Left forelimb (tissue), 1 donor: ENCODE results near the gene ABT1.

Experiments used
- DNase-seq: peaks from one replicate; pipeline ENCODE4 v3.0.0-alpha.2; 2018; ENCODE audit warnings: low spot score

The ABT1 gene

DNA sequence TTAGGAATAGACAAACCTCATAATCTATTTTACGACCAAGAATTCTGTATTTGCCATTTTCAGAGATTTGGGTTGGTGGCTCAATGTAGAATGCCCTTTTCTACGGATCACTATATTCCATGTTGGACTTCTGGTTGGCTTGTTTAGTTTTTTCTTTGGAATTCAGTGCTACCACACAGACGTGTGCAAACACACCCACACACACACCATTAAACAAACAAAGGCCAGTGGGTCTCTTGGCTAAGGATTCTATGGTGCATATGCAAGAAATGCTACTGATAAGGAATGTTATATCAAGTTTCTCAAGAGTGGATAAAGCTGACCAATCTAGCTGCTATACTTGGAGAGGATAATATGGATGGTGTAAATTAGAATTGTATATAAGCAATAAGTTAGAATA is 8.0 kb downstream of the ABT1 start:
- no peak for DNase-seq

DNA sequence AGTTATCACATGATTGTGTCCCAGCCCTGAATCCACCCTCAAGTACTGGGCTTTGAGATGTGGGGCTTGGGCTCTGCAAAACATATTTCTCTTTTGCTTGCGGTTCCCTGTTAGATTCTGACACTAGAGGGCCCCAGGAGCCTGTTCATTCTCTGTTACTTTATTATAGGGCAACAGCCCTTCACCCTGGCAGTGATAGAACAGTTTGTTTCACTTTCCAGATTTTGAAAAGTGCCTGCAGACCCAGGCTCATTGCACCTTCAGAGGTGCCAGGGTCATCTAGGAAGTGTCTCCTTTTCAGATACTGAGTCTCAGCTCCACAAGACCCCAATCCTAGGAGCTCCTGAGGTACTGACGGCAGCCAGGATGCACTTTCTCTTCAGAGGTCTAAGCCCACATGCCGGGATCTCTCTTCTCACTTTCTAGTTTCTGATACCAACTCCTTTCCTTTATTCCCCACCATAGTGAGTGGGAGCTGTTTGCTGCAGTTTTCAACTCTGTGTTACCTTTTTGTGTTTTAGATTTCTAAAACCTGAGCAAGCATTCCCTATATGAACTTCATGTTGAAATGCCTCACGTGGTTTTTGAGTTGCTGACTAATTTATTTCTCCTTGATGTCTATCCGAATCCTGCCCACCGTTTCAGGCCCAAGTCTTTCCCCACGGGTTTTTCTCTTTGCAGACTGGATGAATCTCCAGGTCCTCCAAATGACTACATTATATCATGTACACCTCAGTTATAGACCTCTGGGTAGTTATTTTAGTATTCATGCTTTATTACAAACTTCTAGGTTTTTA is 10.9 kb downstream of the ABT1 start:
- no peak for DNase-seq

GRCh38 chr6:26609463-26609862 is 12.7 kb downstream of the ABT1 start:
- no peak for DNase-seq

DNA sequence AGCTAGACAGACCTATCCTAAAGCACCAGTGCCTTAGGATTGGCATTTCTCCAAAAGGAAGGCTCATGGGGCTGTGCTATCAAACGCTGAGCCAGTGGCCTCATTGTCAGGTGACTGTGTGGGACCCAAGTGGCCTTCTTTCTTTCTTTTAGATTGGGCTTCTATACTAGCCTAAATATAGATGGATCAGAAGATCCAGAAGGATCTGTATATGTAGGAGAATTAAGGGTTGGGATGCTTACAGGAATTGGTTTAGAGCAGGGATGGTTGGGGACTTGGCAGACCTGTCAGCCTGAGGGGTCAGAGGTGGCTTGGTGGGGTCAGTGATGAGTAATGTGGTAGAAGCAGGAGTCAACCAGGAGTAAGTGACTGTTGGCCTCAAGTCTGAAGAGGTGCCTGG is 14.8 kb downstream of the ABT1 start:
- DNase-seq, result no peak

DNA sequence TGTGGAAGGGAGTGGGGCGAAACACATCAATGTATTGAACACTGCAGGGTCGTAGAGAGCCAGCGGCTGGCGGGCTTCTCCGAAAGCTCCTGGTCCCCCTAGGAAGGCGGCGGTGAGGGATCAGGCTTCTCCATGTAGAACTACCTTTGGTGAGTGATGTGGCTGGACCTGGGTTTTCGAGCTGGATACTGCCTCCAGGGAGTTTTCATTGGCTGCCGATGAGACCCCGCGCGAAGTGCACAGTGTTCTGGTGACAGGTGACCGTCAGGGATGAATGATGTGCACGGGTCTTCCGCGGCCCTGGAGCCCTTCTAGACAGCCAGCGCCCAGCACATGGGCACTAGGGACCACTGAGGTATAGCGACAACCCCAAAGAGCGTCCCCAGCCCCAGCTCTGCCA is 16.4 kb downstream of the ABT1 start:
- no peak for DNase-seq

DNA sequence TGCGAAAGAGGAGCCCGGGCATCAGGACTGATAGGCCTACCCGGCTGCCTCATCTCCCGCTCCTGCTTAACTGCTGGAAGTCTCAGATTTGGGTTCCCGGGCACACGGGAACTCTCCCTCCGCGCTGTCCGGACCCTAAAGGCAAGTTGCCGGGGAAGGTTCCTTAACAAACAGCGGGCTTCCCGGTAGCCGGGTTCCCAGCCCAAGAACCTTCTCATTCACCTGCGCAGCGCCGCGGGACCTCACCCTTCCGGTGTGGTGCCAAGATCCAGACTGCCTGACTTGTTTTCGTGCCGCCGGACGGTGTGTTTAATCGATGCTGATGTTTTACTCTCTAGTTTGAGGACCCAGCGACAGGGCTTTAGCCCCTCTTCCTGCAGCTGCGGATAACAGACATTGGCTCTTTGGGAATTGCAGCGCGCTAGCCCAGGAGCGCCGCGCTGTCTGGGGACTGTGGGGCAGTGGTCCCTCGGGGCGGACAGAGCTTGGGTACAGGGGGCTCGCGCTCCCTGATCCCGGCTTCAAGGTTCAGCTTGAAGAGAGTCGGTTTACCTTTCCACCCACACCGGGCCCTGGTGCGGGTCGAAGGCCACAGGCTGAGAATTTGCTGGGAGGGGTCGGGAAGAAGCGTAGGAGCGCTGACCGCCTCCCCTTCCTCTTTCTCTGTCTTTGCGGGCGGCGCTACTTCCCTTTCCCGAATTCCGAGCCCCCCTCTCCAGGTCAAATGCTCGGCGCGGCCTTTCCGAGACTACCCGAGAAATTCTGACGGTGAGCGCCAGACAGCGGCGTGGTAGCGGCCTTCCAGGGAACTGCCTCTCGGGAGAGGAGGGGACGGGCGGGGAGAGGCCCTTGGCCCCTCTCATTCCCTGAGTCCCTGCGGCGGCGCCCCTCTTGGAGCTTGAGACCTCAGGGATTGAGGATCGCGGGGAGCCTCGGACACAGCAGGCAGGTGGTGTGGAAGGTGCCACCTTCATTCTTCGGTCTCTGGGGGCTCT is 17.2 kb downstream of the ABT1 start:
- DNase-seq, result no peak

- no peak for DNase-seq
Measured at GRCh38 chr6:26623339-26623859, 26.6 kb downstream of the ABT1 start.

DNA sequence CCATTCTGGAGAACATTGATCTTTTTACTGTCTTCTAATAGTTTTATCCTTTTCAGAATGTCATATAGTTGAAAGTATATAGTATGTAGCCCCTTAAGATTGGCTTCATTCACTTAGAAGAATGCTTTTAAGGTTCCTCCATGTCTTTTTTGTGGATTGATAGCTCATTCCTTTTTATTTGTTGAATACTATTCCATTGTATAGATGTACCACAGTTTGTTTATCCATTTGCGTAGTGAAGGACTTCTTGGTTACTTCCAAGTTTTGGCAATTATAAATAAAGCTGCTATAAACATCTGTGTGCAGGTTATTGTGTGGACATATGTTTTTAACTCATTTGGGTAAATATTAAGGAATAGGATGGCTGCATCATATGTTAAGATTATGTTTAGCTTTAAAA is 27.8 kb downstream of the ABT1 start:
- no peak for DNase-seq

DNA sequence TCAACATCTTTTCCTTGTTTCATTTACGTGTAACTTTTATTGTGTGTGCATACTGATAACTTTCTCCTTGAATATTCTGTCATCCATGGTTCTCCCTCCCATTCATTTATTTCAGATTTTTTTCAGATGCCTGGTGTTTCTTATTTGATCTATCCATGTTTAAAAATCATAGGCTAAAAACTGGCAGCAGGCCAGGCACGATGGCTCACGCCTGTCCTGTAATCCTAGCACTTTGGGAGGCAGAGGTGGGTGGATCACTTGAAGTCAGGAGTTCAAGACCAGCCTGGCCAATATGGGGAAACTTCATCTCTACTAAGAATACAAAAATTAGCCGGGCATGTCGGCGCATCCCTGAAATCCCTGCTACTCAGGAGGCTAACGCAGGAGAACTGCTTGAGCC is 31.1 kb downstream of the ABT1 start:
- no peak for DNase-seq

DNA sequence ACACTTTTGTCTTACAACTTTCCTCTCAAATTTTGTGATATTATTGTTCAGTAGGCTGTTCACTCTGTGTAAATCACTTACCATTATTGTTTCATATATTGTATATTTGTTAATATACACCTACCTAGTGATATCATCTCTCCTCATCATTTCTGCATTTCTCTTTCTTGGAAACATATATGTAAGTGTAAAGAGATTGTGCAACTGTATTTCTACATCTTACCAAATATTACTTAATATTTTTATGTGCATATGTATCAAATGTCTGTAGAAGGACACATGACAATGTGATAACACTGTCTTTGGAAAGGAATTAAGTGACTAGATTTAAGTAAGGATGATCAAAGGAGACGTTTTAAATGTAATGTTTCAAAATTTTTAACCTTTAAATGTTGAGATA is 32.6 kb downstream of the ABT1 start:
- DNase-seq, result no peak

DNA sequence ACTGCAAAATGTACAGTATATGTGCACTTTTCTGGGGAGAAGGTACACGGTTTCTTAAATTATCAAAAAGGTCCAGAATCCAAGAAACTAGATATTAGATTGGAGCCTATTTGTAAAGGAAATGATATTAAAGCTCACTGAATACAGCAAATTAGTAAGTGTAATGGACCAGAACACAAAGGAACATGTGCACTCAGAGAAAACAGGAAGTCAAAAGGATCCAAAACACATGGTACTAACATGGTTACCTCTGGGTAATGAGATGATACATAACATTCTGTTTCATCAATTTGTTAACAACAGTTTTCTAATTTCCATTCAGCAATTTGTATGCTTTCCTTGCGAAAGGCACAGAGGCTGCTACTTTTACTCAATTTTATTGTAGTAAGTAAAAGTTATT is 44.1 kb downstream of the ABT1 start:
- no peak for DNase-seq

- DNase-seq, result no peak
Measured at GRCh38 chr6:26646074-26646473, 49.3 kb downstream of the ABT1 start.
